NCI-H2196 treated with DMSO at 0.1 percent for 48 hours (cell line): ENCODE results near the gene UBE4B.
"Not testable (repeated sequence)": the region's sequence is repeated elsewhere in the genome, so short reads cannot be mapped to it uniquely, and the experiment has no call there.

Experiments
- DNase-seq: peaks from one replicate; lab custom pipeline; 2025; ENCODE audit not compliant: unreplicated experiment; lab: John Stamatoyannopoulos, UW

UBE4B gene

GRCh38 chr1:10070206-10070605 is 37.4 kb downstream of the UBE4B start:
- no peak for DNase-seq

GRCh38 chr1:10071640-10072039 is 38.9 kb downstream of the UBE4B start:
- no peak for DNase-seq

- DNase-seq: not testable (repeated sequence)
Observed at GRCh38 chr1:10073371-10073770, 40.6 kb downstream of the UBE4B start.

- DNase-seq: no peak
Observed at GRCh38 chr1:10074059-10074851, 41.5 kb downstream of the UBE4B start.

- no peak for DNase-seq
Observed at GRCh38 chr1:10074852-10075730, 42.3 kb downstream of the UBE4B start.

- DNase-seq: no peak
Observed at GRCh38 chr1:10075732-10076131, 43.0 kb downstream of the UBE4B start.

- DNase-seq: no peak
Observed at GRCh38 chr1:10078494-10078893, 45.7 kb downstream of the UBE4B start.

GRCh38 chr1:10080523-10080922 is 47.8 kb downstream of the UBE4B start:
- DNase-seq: no peak

- no peak for DNase-seq
Observed at GRCh38 chr1:10082785-10083479, 50.2 kb downstream of the UBE4B start.

- no peak for DNase-seq
Observed at GRCh38 chr1:10084045-10084444, 51.3 kb downstream of the UBE4B start.

GRCh38 chr1:10085076-10085475 is 52.3 kb downstream of the UBE4B start:
- DNase-seq: no peak

GRCh38 chr1:10087210-10087609 is 54.5 kb downstream of the UBE4B start:
- no peak for DNase-seq

- DNase-seq: no peak
Observed at GRCh38 chr1:10101929-10102328, 69.2 kb downstream of the UBE4B start.

- no peak for DNase-seq
Observed at GRCh38 chr1:10103193-10103592, 70.4 kb downstream of the UBE4B start.

GRCh38 chr1:10104834-10105233 is 72.1 kb downstream of the UBE4B start:
- no peak for DNase-seq

GRCh38 chr1:10105484-10105883 is 72.7 kb downstream of the UBE4B start:
- no peak for DNase-seq

GRCh38 chr1:10106241-10106640 is 73.5 kb downstream of the UBE4B start:
- DNase-seq: no peak

- DNase-seq: no peak
Observed at GRCh38 chr1:10106756-10107475, 74.2 kb downstream of the UBE4B start.

- DNase-seq: not testable (repeated sequence)
Observed at GRCh38 chr1:10107476-10107847, 74.7 kb downstream of the UBE4B start.

- DNase-seq: no peak
Observed at GRCh38 chr1:10108134-10108663, 75.4 kb downstream of the UBE4B start.
